Mesothelial cell of epicardium (in vitro differentiated cells): ENCODE data around the gene DDX47. TPM values are rescaled to one million over a fixed set of nuclear protein-coding genes. Genes with fewer than 3 reads are reported as not detected.
"Not testable (repeated sequence)": the region's sequence is repeated elsewhere in the genome, so short reads cannot be mapped to it uniquely, and the experiment has no call there.

Experiments
- DNase-seq, 2 experiments: peaks; one replicate each; pipeline ENCODE4 v3.0.0; 2021; ENCODE audit warnings: low spot score in 2 of 2; ENCODE audit not compliant: unreplicated experiment in 2 of 2
- H3K27ac Mint-ChIP-seq: 2 replicates; pipeline ENCODE4 v1.8.0; 2021; ENCODE audit warnings: mixed read lengths
- H3K27me3 Mint-ChIP-seq: 2 replicates; pipeline ENCODE4 v1.8.0; 2021; ENCODE audit warnings: low read depth, mixed read lengths
- H3K36me3 Mint-ChIP-seq: 2 replicates; pipeline ENCODE4 v1.8.0; 2021; ENCODE audit warnings: mixed read lengths
- H3K4me1 Mint-ChIP-seq: 2 replicates; pipeline ENCODE4 v1.8.0; 2021; ENCODE audit warnings: mixed read lengths
- H3K4me3 Mint-ChIP-seq: 2 replicates; pipeline ENCODE4 v1.8.0; 2021; ENCODE audit warnings: mild to moderate bottlenecking, moderate library complexity, mixed read lengths
- H3K9me3 Mint-ChIP-seq: 2 replicates; pipeline ENCODE4 v1.8.0; 2021; ENCODE audit warnings: mixed read lengths
- CTCF ChIP-seq: fragments of 200-600 bp; sonication (generic); IDR thresholded peaks from one replicate; pipeline ENCODE4 v1.5.0; 2021; ENCODE audit warnings: antibody characterized with exemption; ENCODE audit not compliant: unreplicated experiment
- total RNA-seq: library from RNA; stranded (reverse); gene quantifications from 3 replicates; pipeline ENCODE4 v1.2.1, GENCODE V29; 2021

DDX47 gene
- total RNA-seq, 1 donor from 2014 or later = 70.8 TPM

GRCh38 chr12:12819221-12819620 is 6.1 kb downstream of the DDX47 start:
- H3K4me3 Mint-ChIP-seq = no peak overlapping the region
- no peaks in the 10 kb centered on the region for H3K9me3 Mint-ChIP-seq
- no peaks in the 10 kb centered on the region for H3K27me3 Mint-ChIP-seq
- TF ChIP-seq CTCF = no peak
- H3K4me1 Mint-ChIP-seq = peaks cover 41% of the 10 kb centered on the region
- peak overlapping the region; percentile 57 for H3K27ac Mint-ChIP-seq
- H3K36me3 Mint-ChIP-seq = peaks cover 46% of the 10 kb centered on the region
- DNase-seq = no peak

GRCh38 chr12:12819752-12820311 is 6.7 kb downstream of the DDX47 start:
- no peak for DNase-seq
- Mint-ChIP-seq H3K4me1 (peaks cover 35% of the 10 kb centered on the region), H3K4me3 (no peak overlapping the region), H3K36me3 (peaks cover 52% of the 10 kb centered on the region), H3K27ac (peak overlapping the region; percentile 57), H3K27me3 (no peaks in the 10 kb centered on the region), H3K9me3 (no peaks in the 10 kb centered on the region)
- TF ChIP-seq CTCF = no peak

- not testable (repeated sequence) for DNase-seq, H3K27me3 Mint-ChIP-seq, H3K4me3 Mint-ChIP-seq, H3K9me3 Mint-ChIP-seq
- H3K27ac Mint-ChIP-seq = peak overlapping the region; percentile 34
- peaks cover 33% of the 10 kb centered on the region for H3K4me1 Mint-ChIP-seq
- H3K36me3 Mint-ChIP-seq = peaks cover 55% of the 10 kb centered on the region
Observed at GRCh38 chr12:12820376-12820775, 7.2 kb downstream of the DDX47 start.

- H3K9me3 Mint-ChIP-seq = no peaks in the 10 kb centered on the region
- H3K27ac Mint-ChIP-seq = peak overlapping the region; percentile 31
- no peak for TF ChIP-seq CTCF
- no peak for DNase-seq
- H3K27me3 Mint-ChIP-seq = no peaks in the 10 kb centered on the region
- no peak overlapping the region for H3K4me3 Mint-ChIP-seq
- peaks cover 51% of the 10 kb centered on the region for H3K36me3 Mint-ChIP-seq
- peaks cover 20% of the 10 kb centered on the region for H3K4me1 Mint-ChIP-seq
Observed at GRCh38 chr12:12821975-12822374, 8.8 kb downstream of the DDX47 start.

- H3K4me3 Mint-ChIP-seq = no peak overlapping the region
Observed at GRCh38 chr12:12822886-12823285, 9.7 kb downstream of the DDX47 start.

GRCh38 chr12:12823300-12823699 is 10.2 kb downstream of the DDX47 start:
- Mint-ChIP-seq H3K27ac (peak overlapping the region; percentile 84), H3K4me1 (peaks cover 20% of the 10 kb centered on the region), H3K9me3 (no peaks in the 10 kb centered on the region), H3K36me3 (peaks cover 55% of the 10 kb centered on the region), H3K27me3 (no peaks in the 10 kb centered on the region), H3K4me3 (no peak overlapping the region)
- no peak for DNase-seq
- TF ChIP-seq CTCF = no peak

More at GRCh38 chr12:12822886-12823285, 9.7 kb downstream of the DDX47 start:
- DNase-seq = no peak
- Mint-ChIP-seq H3K27me3 (no peaks in the 10 kb centered on the region), H3K36me3 (peaks cover 54% of the 10 kb centered on the region), H3K4me1 (peaks cover 20% of the 10 kb centered on the region), H3K27ac (peak overlapping the region; percentile 84), H3K9me3 (no peaks in the 10 kb centered on the region)
- TF ChIP-seq CTCF = no peak
